Measurements from ENCODE around the gene GATA2. TPM values are rescaled to one million over a fixed set of nuclear protein-coding genes. Genes with fewer than 3 reads are reported as not detected.

The GATA2 gene
- total RNA-seq, 1 experiment from 2014 or later: 18.6 TPM

DNA sequence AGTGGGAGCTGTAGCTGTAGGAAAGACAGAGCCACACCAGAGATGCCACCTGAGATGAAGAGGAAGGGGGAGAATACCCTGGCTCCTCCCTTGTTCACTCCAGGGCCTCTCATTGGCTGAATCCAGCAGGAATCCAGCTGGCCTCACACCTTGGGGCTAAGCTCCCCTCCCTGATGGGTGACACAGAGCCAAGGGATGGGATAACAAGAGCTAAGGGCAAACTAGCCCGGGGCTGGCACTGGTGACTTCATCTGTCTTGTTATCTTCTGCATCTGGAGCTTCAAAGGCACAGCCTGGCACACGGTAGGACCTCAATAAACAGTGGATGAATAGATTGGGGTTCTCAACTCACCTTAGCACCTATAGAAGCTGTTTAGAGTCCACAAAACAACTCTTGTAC, 13.8 kb upstream of the GATA2 start:
- ChIA-PET POLR2A (no interaction called here), CTCF (no interaction called here), RAD21 (ENCODE audit: low non-redundant PET in 1 of 2, low total read pairs in 2 of 2, uncharacterized antibody in 2 of 2, unreplicated experiment in 2 of 2) (no interaction called here)
- TF ChIP-seq ZFX (IDR thresholded peaks at IDR 0.05) (no peak), FOSL1 (IDR thresholded peaks at IDR 0.05; ENCODE audit: low read depth) (no peak), POLR2A (IDR thresholded peaks at IDR 0.05; ENCODE audit: borderline replicate concordance, extremely low read depth, insufficient read depth, insufficient read length) (no peak), CBX3 (IDR thresholded peaks at IDR 0.05; ENCODE audit: low read depth) (no peak), POLR2AphosphoS5 (IDR thresholded peaks at IDR 0.05; ENCODE audit: low read depth, low read length) (no peak), EZH2phosphoT487 (IDR thresholded peaks at IDR 0.05; ENCODE audit: borderline replicate concordance) (no peak), EGR1 (IDR thresholded peaks at IDR 0.05; ENCODE audit: low read depth) (no peak), ELF1 (IDR thresholded peaks at IDR 0.05; ENCODE audit: borderline replicate concordance, low read depth) (no peak), SIN3A (IDR thresholded peaks at IDR 0.05; ENCODE audit: low read depth) (no peak)
- TF ChIP-seq, protein P1, sequence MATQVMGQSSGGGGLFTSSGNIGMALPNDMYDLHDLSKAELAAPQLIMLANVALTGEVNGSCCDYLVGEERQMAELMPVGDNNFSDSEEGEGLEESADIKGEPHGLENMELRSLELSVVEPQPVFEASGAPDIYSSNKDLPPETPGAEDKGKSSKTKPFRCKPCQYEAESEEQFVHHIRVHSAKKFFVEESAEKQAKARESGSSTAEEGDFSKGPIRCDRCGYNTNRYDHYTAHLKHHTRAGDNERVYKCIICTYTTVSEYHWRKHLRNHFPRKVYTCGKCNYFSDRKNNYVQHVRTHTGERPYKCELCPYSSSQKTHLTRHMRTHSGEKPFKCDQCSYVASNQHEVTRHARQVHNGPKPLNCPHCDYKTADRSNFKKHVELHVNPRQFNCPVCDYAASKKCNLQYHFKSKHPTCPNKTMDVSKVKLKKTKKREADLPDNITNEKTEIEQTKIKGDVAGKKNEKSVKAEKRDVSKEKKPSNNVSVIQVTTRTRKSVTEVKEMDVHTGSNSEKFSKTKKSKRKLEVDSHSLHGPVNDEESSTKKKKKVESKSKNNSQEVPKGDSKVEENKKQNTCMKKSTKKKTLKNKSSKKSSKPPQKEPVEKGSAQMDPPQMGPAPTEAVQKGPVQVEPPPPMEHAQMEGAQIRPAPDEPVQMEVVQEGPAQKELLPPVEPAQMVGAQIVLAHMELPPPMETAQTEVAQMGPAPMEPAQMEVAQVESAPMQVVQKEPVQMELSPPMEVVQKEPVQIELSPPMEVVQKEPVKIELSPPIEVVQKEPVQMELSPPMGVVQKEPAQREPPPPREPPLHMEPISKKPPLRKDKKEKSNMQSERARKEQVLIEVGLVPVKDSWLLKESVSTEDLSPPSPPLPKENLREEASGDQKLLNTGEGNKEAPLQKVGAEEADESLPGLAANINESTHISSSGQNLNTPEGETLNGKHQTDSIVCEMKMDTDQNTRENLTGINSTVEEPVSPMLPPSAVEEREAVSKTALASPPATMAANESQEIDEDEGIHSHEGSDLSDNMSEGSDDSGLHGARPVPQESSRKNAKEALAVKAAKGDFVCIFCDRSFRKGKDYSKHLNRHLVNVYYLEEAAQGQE (IDR thresholded peaks at IDR 0.05; ENCODE audit: low read depth): no peak
- TF ChIP-seq, protein P2, sequence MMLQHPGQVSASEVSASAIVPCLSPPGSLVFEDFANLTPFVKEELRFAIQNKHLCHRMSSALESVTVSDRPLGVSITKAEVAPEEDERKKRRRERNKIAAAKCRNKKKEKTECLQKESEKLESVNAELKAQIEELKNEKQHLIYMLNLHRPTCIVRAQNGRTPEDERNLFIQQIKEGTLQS (IDR thresholded peaks at IDR 0.05): no peak
- Histone ChIP-seq H3K4me2 (ENCODE audit: low read length) (no peak overlapping the region), H3K9me3 (ENCODE audit: control insufficient read depth in 1 of 2, insufficient read depth in 1 of 2, low read depth in 1 of 2, low read length in 2 of 2) (no peaks in the 10 kb centered on the region), H3K9ac (ENCODE audit: low read length) (no peak overlapping the region), H3K79me2 (ENCODE audit: insufficient read depth, low read length) (no peaks in the 10 kb centered on the region), H2AFZ (ENCODE audit: low read depth, low read length, poor library complexity, severe bottlenecking) (no peak overlapping the region), H4K20me1 (ENCODE audit: insufficient read depth) (no peaks in the 10 kb centered on the region), H3K36me3 (ENCODE audit: control insufficient read depth in 1 of 2, insufficient read depth in 2 of 2, low read length in 2 of 2) (no peaks in the 10 kb centered on the region), H3K27me3 (ENCODE audit: insufficient read depth, low read length) (no peaks in the 10 kb centered on the region; the same call in 1 of the 2 replicates), H3K4me3 (replicated peaks in 1 of 2; ENCODE audit: low read depth in 1 of 2, low read length in 2 of 2) (no peak overlapping the region), H3K27ac (ENCODE audit: low read depth, low read length) (no peak overlapping the region), H3K9me2 (ENCODE audit: insufficient read depth) (no peaks in the 10 kb centered on the region), H3K4me1 (ENCODE audit: control insufficient read depth in 1 of 2, insufficient read depth in 2 of 2, low read length in 2 of 2) (peaks cover 0 to 16% of the 10 kb centered on the region in 2 experiments; a peak in 2 of 4 replicates)
- BruUV-seq (replicated peaks): no TSS peak
- ATAC-seq (no peak), DNase-seq (ENCODE audit: low read depth, low spot score) (no peak)
- intact Hi-C loops (cut with micrococcal nuclease): no loop called here
